GM18505 (cell line): ENCODE data around the gene GALNT9.

Source experiments
- ATAC-seq: cut with Tn5 transposase; IDR thresholded peaks from one replicate; pipeline ENCODE4 v1.9.1; 2021; ENCODE audit not compliant: unreplicated experiment
- POLR2A ChIP-seq: IDR thresholded peaks from 4 replicates; pipeline ENCODE4 v1.6.1; 2011; ENCODE audit warnings: borderline replicate concordance; ENCODE audit not compliant: insufficient read depth, insufficient read length; ENCODE audit errors: extremely low read depth

Gene GALNT9

GRCh38 chr12:132335179-132335756, 5.9 kb upstream of the GALNT9 start:
- no peak for ATAC-seq
- no peak for TF ChIP-seq POLR2A

- no peak for TF ChIP-seq POLR2A
- ATAC-seq = no peak
Observed at GRCh38 chr12:132333766-132334165, 4.4 kb upstream of the GALNT9 start.

GRCh38 chr12:132333273-132333672, 3.9 kb upstream of the GALNT9 start:
- TF ChIP-seq POLR2A = no peak
- no peak for ATAC-seq

- ATAC-seq = no peak
- TF ChIP-seq POLR2A = no peak
Observed at GRCh38 chr12:132330549-132330881, 1.1 kb upstream of the GALNT9 start.

GRCh38 chr12:132329720-132330548, 545 bp upstream of the GALNT9 start:
- no peak for TF ChIP-seq POLR2A
- no peak for ATAC-seq

- no peak for TF ChIP-seq POLR2A
- no peak for ATAC-seq
Observed at GRCh38 chr12:132328282-132329029, 933 bp downstream of the GALNT9 start.

GRCh38 chr12:132327336-132328171, 1.8 kb downstream of the GALNT9 start:
- TF ChIP-seq POLR2A = no peak
- no peak for ATAC-seq

GRCh38 chr12:132326646-132327045, 2.7 kb downstream of the GALNT9 start:
- TF ChIP-seq POLR2A = no peak
- ATAC-seq = no peak

- TF ChIP-seq POLR2A = no peak
- ATAC-seq = no peak
Observed at GRCh38 chr12:132325733-132326130, 3.7 kb downstream of the GALNT9 start.

- ATAC-seq = no peak
- no peak for TF ChIP-seq POLR2A
Observed at GRCh38 chr12:132324841-132325732, 4.3 kb downstream of the GALNT9 start.

- TF ChIP-seq POLR2A = no peak
- no peak for ATAC-seq
Observed at GRCh38 chr12:132324173-132324572, 5.2 kb downstream of the GALNT9 start.
